ENCODE measurements around the gene EEIG1.

The EEIG1 gene

GRCh38 chr9:127955294-127956015, 25.3 kb downstream of the EEIG1 start:
- peak; percentile 96 for DNase-seq

- DNase-seq, result no peak
Measured at GRCh38 chr9:127954831-127955293, 25.9 kb downstream of the EEIG1 start.

GRCh38 chr9:127953768-127954505, 26.9 kb downstream of the EEIG1 start:
- DNase-seq, result no peak

- no peak for DNase-seq
Measured at GRCh38 chr9:127953154-127953553, 27.6 kb downstream of the EEIG1 start.

- DNase-seq, result no peak
Measured at GRCh38 chr9:127950513-127951289, 30.1 kb downstream of the EEIG1 start.

GRCh38 chr9:127949827-127950512, 30.8 kb downstream of the EEIG1 start:
- DNase-seq, result no peak

GRCh38 chr9:127947841-127948710, 32.7 kb downstream of the EEIG1 start:
- DNase-seq, result no peak

GRCh38 chr9:127946728-127947127, 34.1 kb downstream of the EEIG1 start:
- DNase-seq, result no peak

GRCh38 chr9:127945942-127946341, 34.8 kb downstream of the EEIG1 start:
- no peak for DNase-seq

GRCh38 chr9:127945338-127945737, 35.5 kb downstream of the EEIG1 start:
- no peak for DNase-seq

- no peak for DNase-seq
Measured at GRCh38 chr9:127944586-127945218, 36.1 kb downstream of the EEIG1 start.

- peak; percentile 70 for DNase-seq
Measured at GRCh38 chr9:127943731-127944144, 37.1 kb downstream of the EEIG1 start.

- no peak for DNase-seq
Measured at GRCh38 chr9:127943011-127943662, 37.7 kb downstream of the EEIG1 start.

- DNase-seq, result no peak
Measured at GRCh38 chr9:127942216-127943010, 38.4 kb downstream of the EEIG1 start.

- no peak for DNase-seq
Measured at GRCh38 chr9:127941961-127942215, 38.9 kb downstream of the EEIG1 start.

GRCh38 chr9:127941062-127941960, 39.5 kb downstream of the EEIG1 start:
- no peak for DNase-seq

- no peak for DNase-seq
Measured at GRCh38 chr9:127940593-127940992, 40.2 kb downstream of the EEIG1 start.

- DNase-seq, result no peak
Measured at GRCh38 chr9:127938298-127938690, 42.5 kb downstream of the EEIG1 start.

Data from COR-L47 (cell line).